GM20431 (cell line): ENCODE results near the gene G6PD.
"Not testable (repeated sequence)": the region's sequence is repeated elsewhere in the genome, so short reads cannot be mapped to it uniquely, and the experiment has no call there.

Source experiments
- in situ Hi-C: fragments of 300-500 bp; cut with MseI, MboI; formaldehyde crosslinking; loops from one replicate; pipeline ENCODE4 v1.15.0; 2020; ENCODE audit warnings: low sequenced_read_pairs; ENCODE audit not compliant: unreplicated experiment

The G6PD gene

DNA sequence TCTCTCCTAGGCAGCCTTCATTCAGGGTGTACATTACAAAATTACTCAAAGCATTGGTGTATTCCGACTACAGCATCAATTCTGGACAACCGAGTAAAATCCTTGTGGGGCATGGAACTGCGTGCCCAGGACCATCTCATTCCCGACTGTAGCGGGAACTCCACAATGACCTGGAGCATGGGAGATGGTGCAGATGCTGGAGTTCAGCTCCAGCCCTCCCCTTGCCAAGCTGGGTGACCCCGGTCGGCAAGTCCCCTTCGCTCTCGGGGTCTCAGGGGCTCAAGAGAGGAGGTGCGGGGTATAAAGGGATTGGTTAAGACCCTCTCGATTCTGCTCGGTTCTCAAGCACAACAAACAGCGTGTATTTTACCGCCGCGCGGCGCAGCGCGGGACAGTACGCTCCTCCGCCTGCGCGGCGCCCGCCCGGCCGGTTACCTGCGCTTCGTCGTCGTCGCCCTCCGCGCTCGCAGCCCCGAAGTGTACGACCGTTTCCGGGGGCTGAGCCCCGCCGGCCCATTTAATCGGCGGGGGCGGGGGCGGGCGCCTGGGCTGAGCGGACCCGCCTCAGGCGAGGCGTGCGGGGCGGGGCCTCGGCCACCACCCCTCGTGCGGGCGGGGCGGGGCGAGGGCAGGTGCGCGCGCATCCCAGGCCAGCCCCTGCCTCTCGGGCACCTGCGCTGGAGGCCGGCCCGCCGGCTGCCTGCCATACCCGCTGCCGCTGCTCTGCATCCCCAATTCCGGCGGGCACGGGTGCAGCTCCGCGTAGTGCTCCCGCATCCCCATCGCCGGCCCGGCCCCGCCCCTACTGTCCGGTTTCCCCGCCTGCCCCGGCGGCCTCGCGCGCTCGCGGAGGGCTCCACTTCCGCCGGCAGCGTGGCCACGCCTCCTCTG, at the start of gene G6PD:
Gene G6PD, minus strand, starts transcription at position 493 of the 891 bp plus-strand sequence. CDS start 691 bp downstream, outside the sequence.
- in situ Hi-C loops = no loop called here

DNA sequence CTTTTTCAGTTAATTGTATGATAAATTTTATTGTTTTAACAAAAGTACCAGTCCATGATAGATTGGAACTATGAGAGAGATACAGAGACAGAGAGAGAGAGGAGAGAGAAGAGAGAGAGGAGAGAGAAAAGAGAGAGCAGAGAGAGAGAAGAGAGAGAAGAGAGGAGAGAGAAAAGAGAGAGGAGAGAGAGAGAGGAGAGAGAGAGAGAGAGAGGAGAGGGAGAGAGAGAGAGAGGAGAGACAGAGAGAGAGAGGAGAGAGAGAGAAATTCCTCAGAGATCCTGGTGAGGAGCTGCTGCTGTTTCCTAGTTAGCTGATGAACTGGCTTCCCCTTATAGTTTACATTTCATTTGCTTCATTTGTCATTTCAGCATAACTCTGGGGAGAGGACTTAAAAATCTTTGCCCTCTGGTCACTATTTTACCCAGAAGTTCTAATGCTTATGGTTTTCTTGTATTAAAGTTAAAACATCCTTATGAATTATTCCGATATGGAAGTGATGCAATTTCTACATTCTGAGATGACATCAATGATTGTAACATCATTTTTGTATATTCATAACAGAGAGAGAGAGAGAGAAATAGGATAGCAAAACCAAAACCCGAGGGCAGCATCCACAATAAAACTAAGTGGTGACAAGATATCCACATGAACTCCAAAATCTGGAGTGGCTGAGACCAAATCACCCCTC, 49.1 kb upstream of the G6PD start:
- in situ Hi-C loops = no loop called here

DNA sequence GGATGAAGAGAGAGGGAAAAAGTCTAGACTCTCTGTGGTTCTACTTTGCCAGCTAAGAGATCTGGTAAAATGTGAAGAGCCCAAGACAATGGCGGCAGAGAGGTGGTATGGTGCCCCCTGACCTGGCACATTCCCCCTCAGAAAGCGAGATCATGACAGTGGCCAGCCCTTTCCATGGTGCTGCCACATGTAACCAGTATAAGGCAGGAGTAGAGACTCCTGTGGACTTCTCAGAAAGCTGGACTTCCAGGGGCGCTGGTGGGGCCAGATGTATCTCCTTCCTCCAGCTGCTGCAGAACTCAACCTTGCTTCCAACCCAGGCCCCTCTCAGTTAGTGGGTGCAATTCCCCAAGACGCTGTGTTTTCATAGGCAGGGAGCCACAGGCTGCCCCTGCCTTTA, 47.8 kb upstream of the G6PD start:
- in situ Hi-C loops = no loop called here

DNA sequence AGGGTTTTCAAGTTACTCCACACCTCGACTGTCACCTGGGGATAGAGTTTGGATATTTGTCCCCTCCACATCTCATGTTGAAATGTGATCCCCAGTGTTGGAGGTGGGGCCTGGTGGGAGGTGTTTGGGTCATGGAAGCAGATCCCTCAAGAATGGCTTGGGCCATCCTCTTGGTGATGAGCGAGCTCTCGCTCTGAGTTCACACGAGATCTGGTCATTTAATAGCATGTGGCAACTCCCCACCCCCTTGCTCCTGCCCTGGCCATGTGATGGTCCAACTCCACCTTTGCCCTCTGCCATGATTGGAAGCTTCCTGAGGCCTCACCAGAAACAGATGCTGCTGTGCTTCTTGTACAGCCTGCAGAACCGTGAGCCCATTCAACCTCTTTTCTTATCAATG, 46.6 kb upstream of the G6PD start:
- in situ Hi-C loops = no loop called here

DNA sequence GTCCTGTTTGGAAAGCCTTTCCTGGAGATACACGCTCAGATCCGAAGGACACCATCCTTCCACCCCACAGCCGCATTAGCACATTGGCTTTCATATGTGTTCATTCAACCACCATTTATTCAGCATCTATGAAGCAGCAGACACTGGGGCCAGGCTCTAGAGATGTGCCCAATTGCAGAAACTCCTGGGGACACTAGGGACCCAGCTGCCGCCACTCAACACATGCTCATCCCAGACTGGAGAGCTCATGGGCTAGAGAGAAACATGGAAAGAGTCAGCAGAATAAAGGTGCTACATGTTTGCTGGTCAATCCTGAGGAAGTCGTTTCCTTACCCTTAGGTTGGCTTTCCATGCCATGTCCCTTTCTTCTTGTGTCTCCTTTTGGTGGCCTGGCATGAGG, 45.9 kb upstream of the G6PD start:
- in situ Hi-C loops = no loop called here

DNA sequence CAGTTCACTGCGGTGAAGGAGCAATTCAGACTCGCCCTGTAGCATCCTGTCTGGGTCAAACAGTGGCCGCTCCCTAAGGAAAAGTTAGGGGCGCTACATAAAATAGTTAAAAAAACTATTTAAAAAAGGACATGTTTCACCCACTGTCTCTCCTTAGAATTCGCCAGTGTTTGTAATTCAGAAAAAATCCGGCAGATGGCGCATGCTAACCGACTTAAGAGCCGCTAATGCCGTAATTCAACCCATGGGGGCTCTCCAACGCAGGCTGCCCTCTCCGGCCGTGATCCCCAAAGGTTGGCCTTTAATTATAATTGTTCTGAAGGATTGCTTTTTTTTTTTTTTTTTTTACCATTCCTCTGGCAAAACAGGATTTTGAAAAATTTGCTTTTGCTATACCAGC, 43.8 kb upstream of the G6PD start:
- in situ Hi-C loops = not testable (repeated sequence)

DNA sequence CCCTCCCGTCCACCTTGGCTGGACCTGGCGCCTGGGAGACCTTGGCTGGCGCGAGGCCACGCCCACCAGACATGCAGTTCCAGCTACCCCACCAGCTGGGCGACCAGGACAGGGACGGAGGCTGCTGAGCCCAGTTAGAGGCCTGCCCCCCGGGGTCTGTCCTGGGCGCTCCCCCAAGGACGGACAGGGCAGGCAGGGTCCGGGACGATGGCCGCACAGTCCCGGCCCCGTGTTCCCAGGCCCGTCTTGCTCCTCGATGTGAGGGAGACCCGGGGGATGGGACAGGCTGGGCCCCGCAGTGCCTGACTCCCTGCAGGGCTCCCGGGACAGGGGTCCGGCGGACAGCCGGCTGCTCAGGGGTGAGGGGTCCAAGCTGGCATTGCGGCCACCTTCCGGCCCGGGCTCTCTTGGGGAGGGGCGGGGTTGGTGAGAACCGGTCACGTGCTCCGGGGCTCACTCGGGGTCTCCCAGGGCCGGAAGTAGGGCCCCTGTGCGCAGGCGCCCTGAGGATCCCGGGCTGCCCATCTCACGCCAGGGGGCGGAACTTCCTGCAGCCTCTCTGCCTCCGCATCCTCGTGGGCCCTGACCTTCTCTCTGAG, 38.0 kb upstream of the G6PD start, which contains the start of gene CTAG1A:
Gene CTAG1A, plus strand, starts transcription at position 549 of the 599 bp plus-strand sequence. CDS start 74 bp downstream, outside the sequence.
- in situ Hi-C loops = not testable (repeated sequence)

DNA sequence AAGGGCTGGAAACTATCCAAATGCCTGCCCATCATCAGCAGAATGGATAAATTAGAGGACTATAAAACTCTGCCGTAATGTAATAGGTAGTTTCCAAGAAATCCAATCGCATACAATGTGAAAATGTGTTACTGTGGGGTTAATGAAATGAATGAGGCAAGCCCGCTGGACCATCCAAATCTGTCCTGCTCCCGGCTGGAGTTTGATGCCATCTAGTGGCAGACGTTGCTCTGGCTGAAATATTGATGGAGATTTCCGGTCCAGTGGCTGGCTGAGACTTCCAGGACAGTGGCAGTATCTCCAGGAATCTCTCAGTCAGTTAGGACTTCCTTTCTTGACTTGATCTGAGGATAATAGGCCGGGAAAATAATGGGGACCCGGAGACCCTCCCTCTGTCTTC, 36.3 kb upstream of the G6PD start:
- in situ Hi-C loops = not testable (repeated sequence)

DNA sequence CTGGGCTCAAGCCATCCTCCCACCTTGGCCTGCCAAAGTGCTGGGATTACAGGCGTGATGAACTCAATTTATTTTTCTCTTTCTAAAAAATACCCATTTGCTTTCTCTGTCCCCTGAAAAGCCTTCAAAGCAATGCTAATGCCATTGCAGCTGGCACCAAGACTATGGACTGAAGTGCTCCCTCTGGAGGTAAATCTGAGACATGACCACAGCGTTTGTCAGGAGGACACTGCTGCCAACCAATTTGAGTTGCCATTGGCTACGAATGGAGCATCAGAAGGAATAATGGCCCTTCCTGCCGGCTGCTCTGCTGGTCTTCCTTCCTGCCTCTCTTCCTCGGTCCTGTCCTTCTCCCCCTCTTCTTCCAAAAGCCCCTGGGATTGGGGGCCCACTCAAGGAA, 28.4 kb upstream of the G6PD start:
- in situ Hi-C loops = not testable (repeated sequence)

DNA sequence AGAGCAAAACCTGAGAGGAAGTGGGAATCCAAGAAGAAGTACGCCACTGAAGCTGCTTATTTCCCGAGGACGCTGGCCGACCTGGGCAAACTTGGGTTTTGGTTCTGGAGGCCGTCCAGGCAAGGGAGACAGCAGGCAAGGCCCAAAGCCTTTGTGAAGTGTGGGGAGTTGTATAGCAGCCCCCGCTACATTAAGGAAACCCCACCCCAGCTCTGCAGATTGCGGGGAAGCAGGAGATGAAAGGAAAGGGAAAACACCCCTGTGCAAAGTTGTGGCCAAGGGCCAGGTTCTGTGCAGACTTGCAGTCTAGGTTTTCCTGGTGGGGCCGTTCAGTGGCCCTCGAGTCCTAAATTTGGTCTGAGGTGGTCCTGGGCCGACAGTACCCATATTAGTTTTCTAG, 26.4 kb upstream of the G6PD start:
- in situ Hi-C loops = not testable (repeated sequence)

DNA sequence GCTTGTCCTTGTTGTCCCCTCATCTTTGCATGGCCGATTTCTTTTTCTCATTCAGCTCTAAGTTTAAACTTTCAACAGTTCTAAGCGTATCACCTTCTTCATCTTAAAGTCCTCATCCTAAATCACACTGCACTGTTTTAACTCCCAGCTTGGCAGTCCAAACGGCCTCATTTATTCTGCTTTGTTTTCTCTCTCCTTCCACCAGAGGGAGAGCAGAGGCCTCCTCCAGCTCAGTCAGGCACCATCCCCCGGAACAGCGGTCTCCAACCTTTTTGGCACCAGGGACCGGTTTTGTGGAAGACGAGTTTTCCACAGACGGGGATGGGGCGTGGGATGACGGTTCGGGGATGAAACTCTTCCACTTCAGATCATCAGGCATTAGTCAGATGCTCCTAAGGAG, 23.7 kb upstream of the G6PD start:
- in situ Hi-C loops = not testable (repeated sequence)

DNA sequence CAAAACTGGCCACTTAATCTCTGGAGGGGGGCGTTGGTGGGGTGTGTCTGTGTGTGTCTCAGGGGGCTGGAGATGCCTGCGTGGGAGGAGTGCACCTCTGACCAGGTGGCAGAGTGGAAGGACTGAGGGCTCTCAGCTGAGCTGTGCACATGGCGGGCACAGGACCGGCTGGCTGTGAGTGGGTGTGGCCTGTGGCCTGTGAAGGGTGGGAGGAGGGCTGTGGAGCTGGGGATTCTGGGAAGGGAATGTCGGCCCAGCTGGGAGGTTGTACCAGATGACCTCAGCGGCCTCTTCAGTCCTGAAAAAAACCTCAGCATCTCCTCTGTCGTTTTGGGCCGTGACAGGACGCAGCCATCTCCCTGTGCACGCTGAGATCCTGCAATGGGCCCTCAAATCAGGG, 15.6 kb upstream of the G6PD start:
- in situ Hi-C loops = not testable (repeated sequence)

DNA sequence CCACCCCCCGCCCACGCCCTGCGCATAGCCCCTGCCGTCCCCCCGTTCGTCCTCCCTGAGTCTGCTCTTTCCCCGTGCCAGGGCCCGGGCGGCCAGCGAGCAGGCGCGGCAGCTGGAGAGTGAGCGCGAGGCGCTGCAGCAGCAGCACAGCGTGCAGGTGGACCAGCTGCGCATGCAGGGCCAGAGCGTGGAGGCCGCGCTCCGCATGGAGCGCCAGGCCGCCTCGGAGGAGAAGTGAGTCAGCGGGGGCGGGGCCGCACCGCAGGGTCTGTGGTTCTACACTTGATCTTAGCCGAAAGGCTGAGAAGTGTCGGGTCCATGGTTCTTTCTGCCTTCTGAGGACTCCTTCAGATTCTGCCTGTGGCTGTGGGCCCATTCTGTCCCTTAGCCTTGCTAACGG, 13.7 kb upstream of the G6PD start:
- in situ Hi-C loops = not testable (repeated sequence)

DNA sequence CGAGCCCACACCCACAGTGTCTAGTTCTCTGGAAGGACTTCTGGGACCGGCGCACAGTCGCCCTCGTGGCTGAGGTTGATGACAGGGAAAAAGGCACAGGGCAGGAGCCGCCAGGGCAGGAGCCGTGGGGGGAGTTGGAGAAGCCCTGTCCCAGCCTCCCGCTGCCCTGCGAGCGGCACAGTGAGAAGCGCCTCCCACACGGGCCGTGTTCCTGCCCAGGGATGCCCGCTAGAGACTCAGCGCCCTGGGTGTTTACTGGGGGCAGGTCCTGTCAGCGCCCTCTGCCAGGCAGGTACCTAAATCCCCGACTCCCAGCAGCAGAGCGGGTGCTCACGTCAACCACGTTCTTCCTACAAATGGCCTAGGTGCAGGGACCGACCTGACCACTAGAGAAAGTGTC, 12.2 kb upstream of the G6PD start:
- in situ Hi-C loops = not testable (repeated sequence)

DNA sequence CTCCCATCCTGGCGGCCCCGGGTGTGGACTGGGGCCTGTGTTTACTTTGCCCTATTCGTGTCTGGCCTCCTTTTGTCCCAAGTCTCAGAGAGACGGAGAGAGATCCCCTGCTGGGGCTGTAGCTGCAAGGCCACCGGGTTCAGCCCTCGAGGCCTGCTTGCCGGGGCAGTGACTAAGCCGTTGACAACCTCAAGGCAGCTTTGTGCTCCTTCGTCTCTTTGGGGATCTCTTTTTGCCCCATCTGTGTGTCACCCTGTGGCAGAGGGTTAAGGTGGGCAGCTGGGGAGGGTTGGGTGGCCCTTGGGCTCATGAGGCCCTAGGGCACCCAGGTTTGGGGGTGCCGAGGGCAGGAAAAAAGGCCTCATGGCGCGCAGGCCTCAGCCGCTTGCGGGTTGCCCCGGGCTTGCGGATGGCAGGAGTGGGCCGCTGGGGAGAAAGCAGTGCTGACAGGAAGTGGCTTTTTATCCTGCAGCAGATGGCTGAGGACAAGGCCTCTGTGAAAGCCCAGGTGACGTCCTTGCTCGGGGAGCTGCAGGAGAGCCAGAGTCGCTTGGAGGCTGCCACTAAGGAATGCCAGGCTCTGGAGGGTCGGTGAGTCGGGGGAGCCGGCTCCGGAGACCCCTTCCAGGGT, 11.5 kb upstream of the G6PD start:
- in situ Hi-C loops = not testable (repeated sequence)

DNA sequence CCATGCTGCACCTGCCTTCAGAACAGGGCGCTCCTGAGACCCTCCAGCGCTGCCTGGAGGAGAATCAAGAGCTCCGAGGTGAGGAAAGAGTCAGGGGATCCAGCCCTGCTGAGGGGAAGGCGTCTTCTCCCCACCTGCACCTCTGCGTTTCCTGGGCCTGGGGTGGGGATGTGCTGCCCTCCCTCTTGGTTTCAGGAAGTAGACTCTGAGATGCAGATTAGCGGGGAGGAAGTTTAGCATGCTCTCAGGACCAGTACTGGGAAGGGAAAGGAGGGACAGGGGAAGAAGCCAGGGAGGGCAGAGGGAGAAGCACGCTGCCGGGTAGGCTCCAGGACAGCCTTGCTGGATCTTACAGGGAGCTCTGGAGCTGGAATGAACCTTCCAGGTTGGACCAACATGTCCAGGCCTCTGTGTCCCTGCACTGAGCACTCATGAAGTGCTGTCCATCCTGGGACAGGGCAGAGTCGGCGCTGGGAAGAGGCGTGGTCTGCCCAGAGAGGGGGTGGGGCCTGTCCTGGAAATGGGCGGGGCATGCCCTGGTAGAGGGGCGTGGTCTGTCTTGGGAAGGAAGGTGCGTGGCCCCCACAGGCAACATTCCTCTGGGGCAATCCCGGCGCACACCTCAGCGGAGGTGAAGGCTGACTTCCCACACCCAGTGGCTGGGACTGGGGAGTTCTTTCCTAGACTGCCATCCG, 5.6 kb upstream of the G6PD start:
- in situ Hi-C loops = not testable (repeated sequence)

DNA sequence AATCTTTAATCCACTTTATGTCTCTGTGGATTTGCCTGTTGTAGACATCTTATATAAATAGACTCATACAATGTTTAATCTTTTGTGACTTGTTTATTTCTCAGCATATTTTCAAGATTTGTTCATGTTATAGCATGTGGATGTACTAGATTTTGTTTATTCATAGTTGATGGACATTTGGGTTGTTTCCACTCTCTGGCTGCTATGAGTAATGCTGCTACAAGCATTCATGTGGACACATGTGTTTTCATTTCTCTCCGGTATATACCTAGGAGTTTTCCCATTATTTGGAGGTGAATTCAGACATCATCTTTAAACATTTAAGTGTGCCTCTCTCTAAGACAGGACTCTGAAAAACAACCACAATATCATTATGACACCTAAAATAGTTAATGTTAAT, 3.1 kb upstream of the G6PD start:
- in situ Hi-C loops = no loop called here

DNA sequence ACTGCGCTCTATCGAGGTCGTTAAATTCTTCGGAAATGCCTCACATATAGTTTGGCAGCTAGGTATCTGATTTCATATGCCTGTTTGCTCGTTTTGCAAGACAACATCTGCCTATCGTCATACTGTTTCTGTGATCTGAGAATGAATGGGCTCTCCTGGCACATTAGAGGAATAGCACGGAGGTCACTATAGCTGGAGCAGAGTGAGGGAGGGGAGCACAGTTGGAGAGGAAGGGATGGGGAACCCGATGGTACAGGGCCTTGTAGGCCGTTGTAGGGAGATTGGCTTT, 1.3 kb upstream of the G6PD start:
- in situ Hi-C loops = no loop called here

DNA sequence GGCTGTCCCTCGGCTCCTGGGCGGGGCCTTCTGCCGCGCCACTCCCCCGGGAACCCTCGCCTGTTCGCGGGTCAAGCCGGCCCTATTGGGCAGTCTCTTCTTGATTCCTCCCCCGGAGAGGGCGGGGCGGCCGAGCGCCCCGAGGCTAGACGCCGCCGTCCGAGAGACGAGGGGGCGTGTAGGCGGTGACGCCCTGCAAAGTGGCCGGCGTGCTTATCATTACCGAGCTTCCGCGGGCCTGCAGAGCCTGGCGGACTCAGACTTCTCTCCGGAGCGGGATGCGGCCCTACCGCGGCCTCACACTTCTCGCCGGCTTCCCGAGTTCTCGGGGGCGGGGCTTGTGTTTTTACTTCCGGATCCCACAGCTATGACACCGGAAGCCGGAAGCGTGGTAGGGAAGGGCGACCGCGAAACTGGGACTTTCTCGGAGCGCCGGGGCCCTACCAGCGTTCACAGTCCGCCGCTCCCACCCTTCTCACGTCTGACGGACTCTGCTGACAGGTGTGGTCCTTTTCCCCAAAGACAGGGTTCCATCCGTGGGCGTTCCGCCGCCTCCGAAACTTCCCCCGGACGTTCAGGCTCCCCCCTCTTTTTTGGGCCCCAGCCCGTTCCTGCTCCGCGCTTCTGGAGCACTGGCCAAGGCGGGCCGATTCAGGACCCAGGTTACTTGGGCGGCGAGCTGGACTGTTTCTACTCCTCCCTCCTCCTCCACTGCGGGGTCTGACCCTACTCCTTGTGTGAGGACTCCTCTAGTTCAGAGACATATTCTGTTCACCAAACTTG, 790 bp upstream of the G6PD start, which contains the start of gene IKBKG:
Gene IKBKG, plus strand, starts transcription at position 376 of the 783 bp plus-strand sequence. CDS start 4,383 bp downstream, outside the sequence.
- in situ Hi-C loops = no loop called here
